HCT116 (cell line): ENCODE measurements around the gene ATP13A3. TPM values are rescaled to one million over a fixed set of nuclear protein-coding genes. Genes with fewer than 3 reads are reported as not detected.

Experiments
- ATAC-seq: fragments of 200-7000 bp; cut with Tn5 transposase; 2 replicates; pipeline ENCODE4 v1.9.1; 2020; ENCODE audit warnings: mild to moderate bottlenecking, moderate library complexity
- BruUV-seq: library from RNA; stranded (reverse); fragments of 400-500 nt; replicated peaks from 2 replicates; lab custom pipeline; 2021; lab: Mats Ljungman, UMichigan
- CTCF ChIA-PET: fragments of 300-600 bp; sonication (Branson Sonifier 250); formaldehyde crosslinking; loops from one replicate; lab custom pipeline; 2021; ENCODE audit warnings: antibody characterized with exemption; lab: Charles Lee
- POLR2A ChIA-PET: fragments of 300-600, 350-600 bp; sonication (Branson Sonifier 250); formaldehyde crosslinking; loops from one replicate; lab custom pipeline; 2021; ENCODE audit warnings: antibody characterized with exemption; lab: Charles Lee
- RAD21 ChIA-PET, 2 experiments: fragments of 300-600 bp; sonication (Branson Sonifier 250); formaldehyde crosslinking; loops; one replicate each; lab custom pipeline; 2023; ENCODE audit warnings: low total read pairs in 2 of 2; ENCODE audit not compliant: uncharacterized antibody in 2 of 2, unreplicated experiment in 2 of 2, low non-redundant PET in 1 of 2; lab: Charles Lee
- DNase-seq: peaks from one replicate; pipeline ENCODE4 v3.0.0-alpha.2; 2010; ENCODE audit warnings: low read depth, low spot score
- H2AFZ ChIP-seq: fragments of 200-600 bp; shearing (Covaris generic), sonication (generic); 2 replicates; pipeline ENCODE4 v1.6.1; 2017; ENCODE audit warnings: low read depth, mixed run types, mixed read lengths, antibody characterized with exemption, low read length; ENCODE audit not compliant: poor library complexity, severe bottlenecking
- H3K27ac ChIP-seq: 2 replicates; pipeline ENCODE4 v1.5.1; 2012; ENCODE audit warnings: low read depth, low read length
- H3K27me3 ChIP-seq: fragments of 200-600 bp; sonication (generic); 2 replicates; pipeline ENCODE4 v1.6.1; 2016; ENCODE audit warnings: mixed run types, low read length, mixed read lengths; ENCODE audit not compliant: insufficient read depth
- H3K36me3 ChIP-seq, 2 experiments: fragments of 200-500 bp in 1 of 2; fragments of 200-600 bp in 1 of 2; sonication (Bioruptor generic) in 1 of 2; sonication (generic) in 1 of 2; 2 replicates each; pipeline versions ENCODE4 v1.5.1 to v1.6.1; 2014 to 2016; ENCODE audit warnings: low read length in 2 of 2, inconsistent platforms in 1 of 2, mixed read lengths in 1 of 2, mixed run types in 1 of 2; ENCODE audit not compliant: insufficient read depth in 2 of 2, control insufficient read depth in 1 of 2
- H3K4me1 ChIP-seq, 2 experiments: fragments of 200-600 bp in 1 of 2; sonication (generic) in 1 of 2; 2 replicates each; pipeline versions ENCODE4 v1.5.1 to v1.6.1; 2012 to 2017; ENCODE audit warnings: low read length in 2 of 2, inconsistent platforms in 1 of 2, mild to moderate bottlenecking in 1 of 2, mixed read lengths in 1 of 2, mixed run types in 1 of 2, moderate library complexity in 1 of 2; ENCODE audit not compliant: insufficient read depth in 2 of 2, control insufficient read depth in 1 of 2
- H3K4me2 ChIP-seq: fragments of 200-600 bp; sonication (generic); 2 replicates; pipeline ENCODE4 v1.6.1; 2017; ENCODE audit warnings: mixed run types, low read length, mixed read lengths
- H3K4me3 ChIP-seq, 2 experiments: fragments of 200-600 bp in 1 of 2; sonication (generic) in 1 of 2; replicated peaks in 1 of 2; 2 replicates each; pipeline ENCODE4 v1.5.1; 2011 to 2016; ENCODE audit warnings: low read length in 2 of 2, control low read depth in 1 of 2, low read depth in 1 of 2, mild to moderate bottlenecking in 1 of 2, mixed read lengths in 1 of 2, mixed run types in 1 of 2
- H3K79me2 ChIP-seq: fragments of 200-600 bp; sonication (generic); 2 replicates; pipeline ENCODE4 v1.6.1; 2017; ENCODE audit warnings: mild to moderate bottlenecking, mixed run types, low read length, moderate library complexity, mixed read lengths; ENCODE audit not compliant: insufficient read depth
- H3K9ac ChIP-seq: fragments of 200-600 bp; sonication (generic); 2 replicates; pipeline ENCODE4 v1.6.1; 2016; ENCODE audit warnings: low read length, mixed read lengths
- H3K9me2 ChIP-seq: fragments of 200-600 bp; sonication (generic), shearing (Covaris generic); 2 replicates; pipeline ENCODE4 v1.6.1; 2017; ENCODE audit warnings: mixed run types, mild to moderate bottlenecking, moderate library complexity; ENCODE audit not compliant: insufficient read depth
- H3K9me3 ChIP-seq, 2 experiments: fragments of 200-500 bp in 1 of 2; fragments of 200-600 bp in 1 of 2; sonication (Bioruptor generic) in 1 of 2; sonication (generic) in 1 of 2; 2 replicates each; pipeline ENCODE4 v1.6.1; 2014 to 2017; ENCODE audit warnings: low read length in 2 of 2, mixed read lengths in 2 of 2, inconsistent platforms in 1 of 2, low read depth in 1 of 2, mild to moderate bottlenecking in 1 of 2, mixed run types in 1 of 2, moderate library complexity in 1 of 2; ENCODE audit not compliant: control insufficient read depth in 1 of 2, insufficient read depth in 1 of 2
- H4K20me1 ChIP-seq: fragments of 200-600 bp; sonication (generic), shearing (Covaris generic); 2 replicates; pipeline ENCODE4 v1.6.1; 2017; ENCODE audit warnings: mixed run types, mild to moderate bottlenecking, moderate library complexity; ENCODE audit not compliant: insufficient read depth
- ATF3 ChIP-seq: IDR thresholded peaks from 2 replicates; pipeline ENCODE4 v1.6.1; 2012
- CEBPB ChIP-seq: IDR thresholded peaks from 2 replicates; pipeline ENCODE4 v1.6.1; 2012; ENCODE audit warnings: low read depth
- EZH2 ChIP-seq: fragments of 200-600 bp; sonication (generic); IDR thresholded peaks from 2 replicates; pipeline ENCODE4 v1.6.1; 2017; ENCODE audit warnings: antibody characterized with exemption, mixed run types
- EZH2phosphoT487 ChIP-seq: fragments of 200-600 bp; IDR thresholded peaks from 2 replicates; pipeline ENCODE4 v1.6.1; 2018; ENCODE audit warnings: antibody characterized with exemption, borderline replicate concordance
- FOSL1 ChIP-seq: IDR thresholded peaks from 2 replicates; pipeline ENCODE4 v1.6.1; 2012; ENCODE audit warnings: low read depth
- JUND ChIP-seq: IDR thresholded peaks from 2 replicates; pipeline ENCODE4 v1.6.1; 2012
- MAX ChIP-seq: IDR thresholded peaks from 2 replicates; pipeline ENCODE4 v1.6.1; 2012
- POLR2AphosphoS5 ChIP-seq: IDR thresholded peaks from 2 replicates; pipeline ENCODE4 v1.6.1; 2011; ENCODE audit warnings: mild to moderate bottlenecking, low read depth, low read length, moderate library complexity
- RAD21 ChIP-seq: IDR thresholded peaks from 2 replicates; pipeline ENCODE4 v1.6.1; 2012; ENCODE audit warnings: low read depth, mild to moderate bottlenecking
- SIN3A ChIP-seq: IDR thresholded peaks from 2 replicates; pipeline ENCODE4 v1.6.1; 2012; ENCODE audit warnings: low read depth
- SP1 ChIP-seq: IDR thresholded peaks from 2 replicates; pipeline ENCODE4 v1.6.1; 2012; ENCODE audit warnings: low read depth
- SRF ChIP-seq: IDR thresholded peaks from 2 replicates; pipeline ENCODE4 v1.6.1; 2012; ENCODE audit warnings: low read depth
- YY1 ChIP-seq: IDR thresholded peaks from 2 replicates; pipeline ENCODE4 v1.6.1; 2011; ENCODE audit warnings: low read length, low read depth, moderate library complexity, mild to moderate bottlenecking; ENCODE audit not compliant: insufficient replicate concordance; ENCODE audit errors: extremely low read depth
- ZFX ChIP-seq: fragments of 450-650 bp; IDR thresholded peaks from 2 replicates; pipeline ENCODE4 v1.6.1; 2017
- ZNF274 ChIP-seq: fragments of 200-500 bp; sonication (Bioruptor generic); IDR thresholded peaks from 2 replicates; pipeline ENCODE4 v1.6.1; 2014; ENCODE audit warnings: mild to moderate bottlenecking, low read depth, low read length, inconsistent platforms
- intact Hi-C: fragments of 100-400 bp; cut with micrococcal nuclease; formaldehyde crosslinking; loops from 2 replicates; pipeline ENCODE4 v1.10.0; 2022
- total RNA-seq: library from RNA; stranded (reverse); gene quantifications from one replicate; pipeline ENCODE4 v1.2.1, GENCODE V29; 2021; ENCODE audit not compliant: unreplicated experiment
- TF ChIP-seq, protein P1 (sequence below), 3 experiments: fragments of 200-600 bp in 1 of 3; sonication (generic) in 1 of 3; IDR thresholded peaks in 2 of 3; conservative IDR thresholded peaks in 1 of 3; 2 replicates each; pipeline ENCODE4 v1.5.1; 2012 to 2017; ENCODE audit warnings: low read depth in 2 of 3, low read length in 2 of 3, antibody characterized with exemption in 1 of 3, borderline replicate concordance in 1 of 3, control low read depth in 1 of 3, mild to moderate bottlenecking in 1 of 3, mixed read lengths in 1 of 3, mixed run types in 1 of 3, moderate library complexity in 1 of 3; ENCODE audit not compliant: insufficient read depth in 1 of 3
- TF ChIP-seq, protein P2 (sequence below): IDR thresholded peaks from 2 replicates; pipeline ENCODE4 v1.6.1; 2011; ENCODE audit warnings: mild to moderate bottlenecking, low read length, moderate library complexity; ENCODE audit not compliant: insufficient replicate concordance; ENCODE audit errors: extremely low read depth
- TF ChIP-seq, protein P3 (sequence below): IDR thresholded peaks from 2 replicates; pipeline ENCODE4 v1.6.1; 2012; ENCODE audit warnings: low read depth

The ATP13A3 gene
- total RNA-seq, 1 experiment from 2014 or later, result 139 TPM

GRCh38 chr3:194401868-194402329, 84.9 kb downstream of the ATP13A3 start (continued):
- no peak for TF ChIP-seq ATF3
- no peak for TF ChIP-seq CEBPB
- TF ChIP-seq, all 23 proteins: peak for 0

DNA sequence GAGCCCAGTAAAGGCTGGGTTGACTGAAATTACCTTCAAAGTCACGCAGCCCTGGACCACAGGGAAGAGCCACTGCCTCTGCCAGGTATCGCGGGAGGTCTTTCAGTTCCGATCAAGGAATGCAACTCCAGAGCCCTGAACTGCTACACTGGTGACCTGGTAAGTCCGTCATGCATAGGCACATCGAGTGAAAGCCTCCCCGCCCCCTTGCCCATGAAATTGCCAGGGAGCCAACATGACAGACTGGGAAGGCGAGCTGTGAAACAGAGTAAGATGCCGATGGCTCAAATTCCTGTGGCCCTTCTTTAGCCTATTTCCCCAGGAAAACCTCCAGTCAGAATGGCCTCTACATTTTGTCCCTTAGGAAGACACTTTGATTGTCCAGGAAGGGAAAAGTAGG, 85.5 kb downstream of the ATP13A3 start:
- POLR2A ChIA-PET, result no interaction called here
- TF ChIP-seq EZH2phosphoT487, result no peak
- no peak for TF ChIP-seq ATF3
- TF ChIP-seq, protein P1, sequence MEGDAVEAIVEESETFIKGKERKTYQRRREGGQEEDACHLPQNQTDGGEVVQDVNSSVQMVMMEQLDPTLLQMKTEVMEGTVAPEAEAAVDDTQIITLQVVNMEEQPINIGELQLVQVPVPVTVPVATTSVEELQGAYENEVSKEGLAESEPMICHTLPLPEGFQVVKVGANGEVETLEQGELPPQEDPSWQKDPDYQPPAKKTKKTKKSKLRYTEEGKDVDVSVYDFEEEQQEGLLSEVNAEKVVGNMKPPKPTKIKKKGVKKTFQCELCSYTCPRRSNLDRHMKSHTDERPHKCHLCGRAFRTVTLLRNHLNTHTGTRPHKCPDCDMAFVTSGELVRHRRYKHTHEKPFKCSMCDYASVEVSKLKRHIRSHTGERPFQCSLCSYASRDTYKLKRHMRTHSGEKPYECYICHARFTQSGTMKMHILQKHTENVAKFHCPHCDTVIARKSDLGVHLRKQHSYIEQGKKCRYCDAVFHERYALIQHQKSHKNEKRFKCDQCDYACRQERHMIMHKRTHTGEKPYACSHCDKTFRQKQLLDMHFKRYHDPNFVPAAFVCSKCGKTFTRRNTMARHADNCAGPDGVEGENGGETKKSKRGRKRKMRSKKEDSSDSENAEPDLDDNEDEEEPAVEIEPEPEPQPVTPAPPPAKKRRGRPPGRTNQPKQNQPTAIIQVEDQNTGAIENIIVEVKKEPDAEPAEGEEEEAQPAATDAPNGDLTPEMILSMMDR (IDR thresholded peaks at IDR 0.05 in 2 of 3, conservative IDR thresholded peaks at IDR 0.05 in 1 of 3; ENCODE audit: borderline replicate concordance in 1 of 3, insufficient read depth in 1 of 3, low read depth in 2 of 3, low read length in 2 of 3), result no peak
- TF ChIP-seq SIN3A, result no peak
- TF ChIP-seq MAX, result no peak
- no peak for TF ChIP-seq ZFX
- TF ChIP-seq EZH2, result no peak
- TF ChIP-seq SP1, result no peak
- TF ChIP-seq, protein P2, sequence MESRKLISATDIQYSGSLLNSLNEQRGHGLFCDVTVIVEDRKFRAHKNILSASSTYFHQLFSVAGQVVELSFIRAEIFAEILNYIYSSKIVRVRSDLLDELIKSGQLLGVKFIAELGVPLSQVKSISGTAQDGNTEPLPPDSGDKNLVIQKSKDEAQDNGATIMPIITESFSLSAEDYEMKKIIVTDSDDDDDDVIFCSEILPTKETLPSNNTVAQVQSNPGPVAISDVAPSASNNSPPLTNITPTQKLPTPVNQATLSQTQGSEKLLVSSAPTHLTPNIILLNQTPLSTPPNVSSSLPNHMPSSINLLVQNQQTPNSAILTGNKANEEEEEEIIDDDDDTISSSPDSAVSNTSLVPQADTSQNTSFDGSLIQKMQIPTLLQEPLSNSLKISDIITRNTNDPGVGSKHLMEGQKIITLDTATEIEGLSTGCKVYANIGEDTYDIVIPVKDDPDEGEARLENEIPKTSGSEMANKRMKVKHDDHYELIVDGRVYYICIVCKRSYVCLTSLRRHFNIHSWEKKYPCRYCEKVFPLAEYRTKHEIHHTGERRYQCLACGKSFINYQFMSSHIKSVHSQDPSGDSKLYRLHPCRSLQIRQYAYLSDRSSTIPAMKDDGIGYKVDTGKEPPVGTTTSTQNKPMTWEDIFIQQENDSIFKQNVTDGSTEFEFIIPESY, result no peak
- no peak for TF ChIP-seq JUND
- no peak for TF ChIP-seq RAD21
- no peak for TF ChIP-seq ZNF274
- no peak for TF ChIP-seq SRF
- no peak for TF ChIP-seq YY1
- no peak for TF ChIP-seq POLR2AphosphoS5
- TF ChIP-seq, protein P3, sequence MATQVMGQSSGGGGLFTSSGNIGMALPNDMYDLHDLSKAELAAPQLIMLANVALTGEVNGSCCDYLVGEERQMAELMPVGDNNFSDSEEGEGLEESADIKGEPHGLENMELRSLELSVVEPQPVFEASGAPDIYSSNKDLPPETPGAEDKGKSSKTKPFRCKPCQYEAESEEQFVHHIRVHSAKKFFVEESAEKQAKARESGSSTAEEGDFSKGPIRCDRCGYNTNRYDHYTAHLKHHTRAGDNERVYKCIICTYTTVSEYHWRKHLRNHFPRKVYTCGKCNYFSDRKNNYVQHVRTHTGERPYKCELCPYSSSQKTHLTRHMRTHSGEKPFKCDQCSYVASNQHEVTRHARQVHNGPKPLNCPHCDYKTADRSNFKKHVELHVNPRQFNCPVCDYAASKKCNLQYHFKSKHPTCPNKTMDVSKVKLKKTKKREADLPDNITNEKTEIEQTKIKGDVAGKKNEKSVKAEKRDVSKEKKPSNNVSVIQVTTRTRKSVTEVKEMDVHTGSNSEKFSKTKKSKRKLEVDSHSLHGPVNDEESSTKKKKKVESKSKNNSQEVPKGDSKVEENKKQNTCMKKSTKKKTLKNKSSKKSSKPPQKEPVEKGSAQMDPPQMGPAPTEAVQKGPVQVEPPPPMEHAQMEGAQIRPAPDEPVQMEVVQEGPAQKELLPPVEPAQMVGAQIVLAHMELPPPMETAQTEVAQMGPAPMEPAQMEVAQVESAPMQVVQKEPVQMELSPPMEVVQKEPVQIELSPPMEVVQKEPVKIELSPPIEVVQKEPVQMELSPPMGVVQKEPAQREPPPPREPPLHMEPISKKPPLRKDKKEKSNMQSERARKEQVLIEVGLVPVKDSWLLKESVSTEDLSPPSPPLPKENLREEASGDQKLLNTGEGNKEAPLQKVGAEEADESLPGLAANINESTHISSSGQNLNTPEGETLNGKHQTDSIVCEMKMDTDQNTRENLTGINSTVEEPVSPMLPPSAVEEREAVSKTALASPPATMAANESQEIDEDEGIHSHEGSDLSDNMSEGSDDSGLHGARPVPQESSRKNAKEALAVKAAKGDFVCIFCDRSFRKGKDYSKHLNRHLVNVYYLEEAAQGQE, result no peak
- TF ChIP-seq FOSL1, result no peak

More for the DNA sequence above, 85.5 kb downstream of the ATP13A3 start:
- no peaks in the 10 kb centered on the region for H3K9me2 ChIP-seq
- no peak overlapping the region for H3K27ac ChIP-seq
- no peak overlapping the region for H3K4me2 ChIP-seq
- H3K9ac ChIP-seq, result no peak overlapping the region
- H3K9me3 ChIP-seq, result no peaks in the 10 kb centered on the region
- ChIA-PET RAD21 (no interaction called here), CTCF (no interaction called here)
- DNase-seq (no peak), ATAC-seq (0 out of 2 replicates have a peak, but pooled peaks have one; percentile 14)
- no peaks in the 10 kb centered on the region for H3K27me3 ChIP-seq
- no peaks in the 10 kb centered on the region for H3K79me2 ChIP-seq
- intact Hi-C loops, result loop anchor here (10.0 kb wide), 1 partner anchor 737 kb away; no protein-coding TSS in a partner anchor
- no peaks in the 10 kb centered on the region for H4K20me1 ChIP-seq
- no peaks in the 10 kb centered on the region; a peak in 1 of 4 replicates for H3K4me1 ChIP-seq
- H3K36me3 ChIP-seq, result 0 out of 4 replicates have a peak, but pooled peaks cover 0 to 4% of the 10 kb centered on the region in 2 experiments
- H2AFZ ChIP-seq, result no peak overlapping the region
- BruUV-seq, result no TSS peak
- H3K4me3 ChIP-seq, result no peak overlapping the region
